ENCODE results near the gene STT3A.

STT3A gene

DNA sequence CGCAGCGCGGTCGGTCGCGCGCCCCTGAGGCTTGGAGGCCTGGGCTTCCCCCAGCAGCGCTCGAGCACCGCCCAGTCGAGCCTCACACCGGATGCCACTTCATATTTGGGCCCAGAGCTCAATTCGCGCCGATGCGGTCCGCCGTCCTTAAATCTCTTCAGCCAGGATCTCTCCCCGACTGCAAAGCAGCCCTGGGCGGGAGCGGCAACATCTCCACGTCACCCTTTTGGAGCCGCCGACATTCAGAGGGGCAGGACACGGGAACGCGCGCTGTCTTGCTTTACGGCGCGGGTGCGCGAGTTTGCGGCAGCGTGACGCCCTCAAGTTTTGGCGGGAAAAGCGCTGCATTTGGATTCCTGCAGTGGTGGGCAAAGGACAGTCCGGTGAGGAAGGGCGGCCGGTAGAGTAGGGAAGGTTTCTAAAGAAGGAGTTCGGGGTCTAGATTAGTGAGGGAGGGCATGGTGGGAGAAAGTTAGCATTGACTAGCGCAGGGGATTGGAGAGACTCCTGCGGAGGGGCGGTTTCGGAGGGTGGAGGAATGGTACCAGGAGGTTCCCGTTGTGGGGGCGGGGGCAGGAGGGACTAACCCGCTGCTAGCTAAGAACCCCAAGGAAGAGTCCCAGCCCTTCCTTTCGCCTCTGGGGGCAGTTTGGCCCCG, 33.1 kb downstream of the STT3A start:
- H3K4me3 ChIP-seq (ENCODE audit: low read length), result peak overlapping the region; percentile 79
- TF ChIP-seq EZH2phosphoT487 (IDR thresholded peaks at IDR 0.05; ENCODE audit: low read length) (no peak), EZH2 (optimal IDR thresholded peaks at IDR 0.05; ENCODE audit: low read depth, low read length) (no peak)
- TF ChIP-seq, protein P1, sequence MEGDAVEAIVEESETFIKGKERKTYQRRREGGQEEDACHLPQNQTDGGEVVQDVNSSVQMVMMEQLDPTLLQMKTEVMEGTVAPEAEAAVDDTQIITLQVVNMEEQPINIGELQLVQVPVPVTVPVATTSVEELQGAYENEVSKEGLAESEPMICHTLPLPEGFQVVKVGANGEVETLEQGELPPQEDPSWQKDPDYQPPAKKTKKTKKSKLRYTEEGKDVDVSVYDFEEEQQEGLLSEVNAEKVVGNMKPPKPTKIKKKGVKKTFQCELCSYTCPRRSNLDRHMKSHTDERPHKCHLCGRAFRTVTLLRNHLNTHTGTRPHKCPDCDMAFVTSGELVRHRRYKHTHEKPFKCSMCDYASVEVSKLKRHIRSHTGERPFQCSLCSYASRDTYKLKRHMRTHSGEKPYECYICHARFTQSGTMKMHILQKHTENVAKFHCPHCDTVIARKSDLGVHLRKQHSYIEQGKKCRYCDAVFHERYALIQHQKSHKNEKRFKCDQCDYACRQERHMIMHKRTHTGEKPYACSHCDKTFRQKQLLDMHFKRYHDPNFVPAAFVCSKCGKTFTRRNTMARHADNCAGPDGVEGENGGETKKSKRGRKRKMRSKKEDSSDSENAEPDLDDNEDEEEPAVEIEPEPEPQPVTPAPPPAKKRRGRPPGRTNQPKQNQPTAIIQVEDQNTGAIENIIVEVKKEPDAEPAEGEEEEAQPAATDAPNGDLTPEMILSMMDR (IDR thresholded peaks at IDR 0.05; ENCODE audit: low read length), result no peak
- H3K27ac ChIP-seq (ENCODE audit: low read length), result peak overlapping the region; percentile 92
- peaks cover 47% of the 10 kb centered on the region for H3K79me2 ChIP-seq (ENCODE audit: low read length)
- H3K9me3 ChIP-seq (replicated peaks; ENCODE audit: insufficient read depth, low read length), result no peaks in the 10 kb centered on the region
- H3K27me3 ChIP-seq (replicated peaks; ENCODE audit: insufficient read depth, low read length), result no peaks in the 10 kb centered on the region
- peak overlapping the region; percentile 82 for H3K4me2 ChIP-seq (ENCODE audit: low read depth, low read length)
- H3K36me3 ChIP-seq (replicated peaks; ENCODE audit: insufficient read depth, low read length), result peaks cover 14% of the 10 kb centered on the region; the same call in 1 of the 2 replicates
- DNase-seq, result peak; percentile 92
- H3K9me2 ChIP-seq (replicated peaks; ENCODE audit: insufficient read depth, low read length), result no peaks in the 10 kb centered on the region
- H3F3A ChIP-seq (ENCODE audit: insufficient read depth, low read length), result peaks cover 38% of the 10 kb centered on the region
- no peaks in the 10 kb centered on the region for H4K20me1 ChIP-seq (ENCODE audit: insufficient read depth, low read length)
- peaks cover 19% of the 10 kb centered on the region for H3K4me1 ChIP-seq (ENCODE audit: low read length)
- H2AFZ ChIP-seq (ENCODE audit: low read length), result peak overlapping the region; percentile 71
- peak overlapping the region; percentile 80 for H3K9ac ChIP-seq (ENCODE audit: low read length)

DNA sequence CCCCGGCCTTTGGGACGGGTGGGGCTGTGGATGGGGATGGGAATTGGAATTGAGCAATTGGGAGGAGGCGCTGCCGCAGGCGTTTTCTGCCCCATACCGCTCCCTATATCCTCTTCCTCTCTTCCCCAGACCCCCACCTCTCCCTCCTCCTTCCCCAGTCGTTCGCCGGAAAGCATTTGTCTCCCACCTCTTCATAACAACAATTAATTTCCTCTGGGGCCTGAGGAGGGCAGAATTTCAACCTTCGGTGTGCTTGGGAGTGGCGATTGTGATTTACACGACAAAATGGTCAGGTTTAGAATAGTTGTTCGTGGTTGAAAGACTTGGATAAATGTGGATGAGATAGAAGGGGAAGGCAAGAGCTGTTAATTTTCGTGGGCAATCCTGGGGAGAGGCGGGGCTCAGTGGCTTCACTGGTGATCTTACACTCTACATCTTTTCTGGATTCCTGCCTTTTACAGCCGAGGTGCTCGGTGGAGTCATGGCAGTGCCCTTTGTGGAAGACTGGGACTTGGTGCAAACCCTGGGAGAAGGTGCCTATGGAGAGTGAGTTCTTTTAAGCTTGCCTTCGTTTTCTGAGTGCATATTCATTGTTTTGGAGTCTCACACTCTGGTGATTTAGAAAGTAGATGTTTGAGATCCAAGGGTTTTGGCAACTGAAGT, 33.8 kb downstream of the STT3A start:
- Histone ChIP-seq H3K9me2 (replicated peaks; ENCODE audit: insufficient read depth, low read length) (no peaks in the 10 kb centered on the region), H4K20me1 (ENCODE audit: insufficient read depth, low read length) (no peaks in the 10 kb centered on the region)

GRCh38 chr11:125627236-125627910, 34.7 kb downstream of the STT3A start:
- no peak for TF ChIP-seq EZH2 (optimal IDR thresholded peaks at IDR 0.05; ENCODE audit: low read depth, low read length)
- DNase-seq, result no peak
- H2AFZ ChIP-seq (ENCODE audit: low read length), result no peak overlapping the region
- H3K36me3 ChIP-seq (replicated peaks; ENCODE audit: insufficient read depth, low read length), result no peaks in the 10 kb centered on the region; the same call in 1 of the 2 replicates
- peaks cover 24% of the 10 kb centered on the region for H3F3A ChIP-seq (ENCODE audit: insufficient read depth, low read length)
- H3K4me1 ChIP-seq (ENCODE audit: low read length), result peaks cover 19% of the 10 kb centered on the region
- peaks cover 57% of the 10 kb centered on the region for H3K79me2 ChIP-seq (ENCODE audit: low read length)
- peak overlapping the region; percentile 92; the same call in 1 of the 2 replicates for H3K27ac ChIP-seq (ENCODE audit: low read length)
- peak overlapping the region; percentile 80 for H3K9ac ChIP-seq (ENCODE audit: low read length)
- H3K4me2 ChIP-seq (ENCODE audit: low read depth, low read length), result peak overlapping the region; percentile 82
- no peaks in the 10 kb centered on the region for H3K27me3 ChIP-seq (replicated peaks; ENCODE audit: insufficient read depth, low read length)
- no peaks in the 10 kb centered on the region for H3K9me2 ChIP-seq (replicated peaks; ENCODE audit: insufficient read depth, low read length)
- H4K20me1 ChIP-seq (ENCODE audit: insufficient read depth, low read length), result no peaks in the 10 kb centered on the region
- H3K9me3 ChIP-seq (replicated peaks; ENCODE audit: insufficient read depth, low read length), result no peaks in the 10 kb centered on the region
- H3K4me3 ChIP-seq (ENCODE audit: low read length), result peak overlapping the region; percentile 79

More for the DNA sequence above, 33.8 kb downstream of the STT3A start:
- Histone ChIP-seq H3K4me2 (ENCODE audit: low read depth, low read length) (peak overlapping the region; percentile 82), H3K9me3 (replicated peaks; ENCODE audit: insufficient read depth, low read length) (no peaks in the 10 kb centered on the region), H3K27me3 (replicated peaks; ENCODE audit: insufficient read depth, low read length) (no peaks in the 10 kb centered on the region), H3K27ac (ENCODE audit: low read length) (peak overlapping the region; percentile 92), H3K4me3 (ENCODE audit: low read length) (peak overlapping the region; percentile 79), H3K4me1 (ENCODE audit: low read length) (peaks cover 19% of the 10 kb centered on the region), H2AFZ (ENCODE audit: low read length) (peak overlapping the region; percentile 71), H3K79me2 (ENCODE audit: low read length) (peaks cover 50% of the 10 kb centered on the region), H3F3A (ENCODE audit: insufficient read depth, low read length) (peaks cover 34% of the 10 kb centered on the region), H3K9ac (ENCODE audit: low read length) (peak overlapping the region; percentile 80), H3K36me3 (replicated peaks; ENCODE audit: insufficient read depth, low read length) (peaks cover 8% of the 10 kb centered on the region; the same call in 1 of the 2 replicates)
- peak; percentile 67 for DNase-seq
- TF ChIP-seq, protein P1 (IDR thresholded peaks at IDR 0.05; ENCODE audit: low read length), result peak; percentile 59
- no peak for TF ChIP-seq EZH2 (optimal IDR thresholded peaks at IDR 0.05; ENCODE audit: low read depth, low read length)
